Hepatocyte (in vitro differentiated cells): ENCODE data around the gene TMEM223.

ENCODE experiments used
- EZH2 ChIP-seq: fragments of 200-600 bp; sonication (generic); IDR thresholded peaks from 2 replicates; pipeline ENCODE4 v1.6.1; 2016; ENCODE audit warnings: antibody characterized with exemption, mild to moderate bottlenecking, borderline replicate concordance
- EZH2phosphoT487 ChIP-seq: fragments of 200-600 bp; sonication (generic); IDR thresholded peaks from one replicate; pipeline ENCODE4 v1.6.1; 2018; ENCODE audit warnings: antibody characterized with exemption, mild to moderate bottlenecking, low read depth, moderate library complexity; ENCODE audit not compliant: unreplicated experiment, severe bottlenecking
- TF ChIP-seq, protein P1 (sequence below): fragments of 200-600 bp; sonication (generic); IDR thresholded peaks from 2 replicates; pipeline ENCODE4 v1.5.1; 2016; ENCODE audit warnings: antibody characterized with exemption, mild to moderate bottlenecking; ENCODE audit not compliant: poor library complexity

DNA sequence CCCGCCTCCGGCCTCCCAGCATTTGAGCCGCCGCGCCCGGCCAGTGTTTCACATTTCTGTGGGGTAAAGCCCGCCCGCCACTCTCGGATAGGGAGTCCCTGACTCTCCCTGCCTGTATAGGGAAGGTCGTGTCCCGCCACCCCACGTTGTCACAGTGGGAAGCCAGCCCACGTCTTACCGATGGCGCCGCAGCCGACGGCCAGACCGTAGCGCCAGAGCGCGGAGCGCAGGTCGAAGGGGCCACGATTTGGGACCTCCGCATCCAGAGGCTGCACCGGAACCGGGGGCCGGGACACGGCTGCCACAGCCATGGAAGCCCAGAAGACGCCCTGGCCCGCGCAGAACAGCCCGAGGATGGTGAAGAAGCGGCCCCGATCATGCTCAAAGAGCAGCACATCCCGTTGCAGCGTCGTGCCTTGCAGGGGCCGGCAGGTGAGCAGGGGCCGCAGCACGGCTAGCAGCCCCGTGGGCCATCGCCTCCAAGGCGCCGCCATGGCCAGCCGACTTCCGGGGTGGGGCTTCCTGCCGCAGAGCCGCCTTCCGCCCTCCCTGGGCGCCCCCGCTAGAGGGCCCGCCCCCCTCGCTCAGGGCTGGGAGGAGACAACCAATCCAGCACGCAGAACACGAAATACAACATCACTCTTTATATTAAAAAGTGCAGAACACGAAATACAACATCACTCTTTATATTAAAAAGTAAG, at the start of gene TMEM223:
- TF ChIP-seq, protein P1, sequence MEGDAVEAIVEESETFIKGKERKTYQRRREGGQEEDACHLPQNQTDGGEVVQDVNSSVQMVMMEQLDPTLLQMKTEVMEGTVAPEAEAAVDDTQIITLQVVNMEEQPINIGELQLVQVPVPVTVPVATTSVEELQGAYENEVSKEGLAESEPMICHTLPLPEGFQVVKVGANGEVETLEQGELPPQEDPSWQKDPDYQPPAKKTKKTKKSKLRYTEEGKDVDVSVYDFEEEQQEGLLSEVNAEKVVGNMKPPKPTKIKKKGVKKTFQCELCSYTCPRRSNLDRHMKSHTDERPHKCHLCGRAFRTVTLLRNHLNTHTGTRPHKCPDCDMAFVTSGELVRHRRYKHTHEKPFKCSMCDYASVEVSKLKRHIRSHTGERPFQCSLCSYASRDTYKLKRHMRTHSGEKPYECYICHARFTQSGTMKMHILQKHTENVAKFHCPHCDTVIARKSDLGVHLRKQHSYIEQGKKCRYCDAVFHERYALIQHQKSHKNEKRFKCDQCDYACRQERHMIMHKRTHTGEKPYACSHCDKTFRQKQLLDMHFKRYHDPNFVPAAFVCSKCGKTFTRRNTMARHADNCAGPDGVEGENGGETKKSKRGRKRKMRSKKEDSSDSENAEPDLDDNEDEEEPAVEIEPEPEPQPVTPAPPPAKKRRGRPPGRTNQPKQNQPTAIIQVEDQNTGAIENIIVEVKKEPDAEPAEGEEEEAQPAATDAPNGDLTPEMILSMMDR = no peak
- no peak for TF ChIP-seq EZH2
- no peak for TF ChIP-seq EZH2phosphoT487
